Stimulated activated CD8-positive, alpha-beta memory T cell treated with anti-CD3 and anti-CD28 coated beads, Interleukin-15, amount 100 ng/mL, for 48 hours (primary cell): ENCODE data around the gene LAGE3.
A peak's percentile ranks its signal among the peaks of the same experiment; 100 is the strongest.

Source experiments
- DNase-seq, 2 donors: peaks; one replicate each; pipeline ENCODE4 v3.0.0-alpha.2; 2020; ENCODE audit warnings: low read depth in 2 of 2

Gene LAGE3

DNA sequence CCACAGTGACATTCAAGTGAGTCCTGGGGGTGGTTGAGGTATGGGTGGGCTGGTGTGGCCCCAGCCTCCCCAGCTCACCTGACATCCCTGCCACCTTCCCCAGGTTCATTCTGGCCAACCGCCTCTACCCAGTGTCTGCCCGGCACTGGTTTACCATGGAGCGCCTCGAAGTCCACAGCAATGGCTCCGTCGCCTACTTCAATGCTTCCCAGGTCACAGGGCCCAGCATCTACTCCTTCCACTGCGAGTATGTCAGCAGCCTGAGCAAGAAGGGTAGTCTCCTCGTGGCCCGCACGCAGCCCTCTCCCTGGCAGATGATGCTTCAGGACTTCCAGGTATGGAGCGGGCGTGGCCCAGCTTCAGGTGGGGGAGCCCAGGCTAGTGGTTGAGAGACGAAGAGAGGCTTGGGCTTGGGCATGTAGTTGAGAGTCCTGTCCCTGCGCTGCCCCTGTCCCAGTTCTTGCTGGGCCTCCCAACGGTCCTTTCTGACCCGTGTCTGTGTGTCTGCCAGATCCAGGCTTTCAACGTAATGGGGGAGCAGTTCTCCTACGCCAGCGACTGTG, 43.8 kb downstream of the LAGE3 start:
- no peak for DNase-seq

DNA sequence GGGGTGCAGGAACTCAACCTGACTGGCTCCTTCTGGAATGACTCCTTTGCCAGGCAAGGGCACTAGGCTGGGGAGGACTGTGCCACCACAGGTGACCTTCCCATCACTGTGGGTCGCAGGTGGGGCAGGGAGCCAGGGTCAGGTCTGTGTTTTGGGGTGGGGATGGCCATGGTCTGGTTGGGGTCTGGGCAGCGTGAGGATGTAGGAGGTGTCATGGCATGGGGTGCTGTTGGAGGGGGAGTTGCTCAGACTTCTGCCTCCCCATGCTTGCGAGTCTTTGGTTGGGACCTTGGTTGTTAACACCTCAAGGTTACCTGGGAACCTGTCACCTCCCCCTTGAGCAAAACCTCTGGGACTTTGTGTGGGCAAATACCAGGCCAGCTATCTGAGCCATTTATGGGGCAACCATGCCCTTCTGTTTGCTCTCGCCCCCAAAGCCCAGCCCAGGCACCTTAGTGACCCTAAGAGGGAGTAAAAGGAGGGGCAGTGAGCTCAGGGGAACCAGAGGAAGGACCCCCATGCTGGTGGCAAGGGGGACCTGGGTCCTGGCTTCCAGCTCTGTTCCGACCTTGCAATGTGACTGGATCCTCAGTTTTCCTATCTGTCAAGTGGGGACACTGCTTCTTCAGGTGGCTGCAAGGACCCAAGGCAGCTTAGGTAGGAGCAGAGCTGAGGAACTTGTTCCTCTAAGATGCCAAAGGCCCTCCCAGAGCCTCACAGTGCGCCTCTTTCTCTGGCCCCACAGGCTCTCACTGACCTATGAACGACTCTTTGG, 44.5 kb downstream of the LAGE3 start:
- no peak for DNase-seq

DNA sequence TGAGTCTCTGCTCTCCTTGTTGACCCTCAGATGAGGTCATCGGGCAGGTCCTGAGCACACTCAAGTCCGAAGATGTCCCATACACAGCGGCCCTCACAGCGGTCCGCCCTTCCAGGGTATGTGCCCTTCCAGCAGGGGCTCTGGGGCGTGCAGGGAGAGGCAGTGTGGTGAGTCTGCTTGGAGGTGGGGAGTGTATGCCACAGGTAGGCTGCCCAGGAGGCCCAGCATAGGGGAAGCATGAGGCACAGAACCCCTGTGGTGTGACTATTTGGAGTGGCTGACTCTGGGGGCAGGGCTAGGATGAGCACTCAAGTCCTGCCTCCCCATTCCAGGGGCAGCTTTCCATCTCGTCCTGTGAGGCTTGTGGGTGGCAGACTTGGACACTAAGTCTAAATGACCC, 45.5 kb downstream of the LAGE3 start:
- DNase-seq = no peak

DNA sequence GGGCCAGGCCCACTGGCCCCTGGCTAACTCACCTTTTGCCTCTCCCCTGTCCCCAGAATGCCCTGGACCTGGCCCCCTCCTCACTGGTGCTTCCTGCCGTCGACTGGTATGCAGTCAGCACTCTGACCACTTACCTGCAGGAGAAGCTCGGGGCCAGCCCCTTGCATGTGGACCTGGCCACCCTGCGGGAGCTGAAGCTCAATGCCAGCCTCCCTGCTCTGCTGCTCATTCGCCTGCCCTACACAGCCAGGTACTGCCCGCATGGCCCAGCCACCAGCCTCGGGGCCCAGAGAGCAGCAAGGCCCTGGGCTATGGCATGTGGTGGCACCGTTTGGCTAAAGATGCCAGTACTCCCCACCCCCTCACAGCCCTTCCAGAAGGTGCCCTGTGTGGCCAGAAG, 46.9 kb downstream of the LAGE3 start:
- no peak for DNase-seq

DNA sequence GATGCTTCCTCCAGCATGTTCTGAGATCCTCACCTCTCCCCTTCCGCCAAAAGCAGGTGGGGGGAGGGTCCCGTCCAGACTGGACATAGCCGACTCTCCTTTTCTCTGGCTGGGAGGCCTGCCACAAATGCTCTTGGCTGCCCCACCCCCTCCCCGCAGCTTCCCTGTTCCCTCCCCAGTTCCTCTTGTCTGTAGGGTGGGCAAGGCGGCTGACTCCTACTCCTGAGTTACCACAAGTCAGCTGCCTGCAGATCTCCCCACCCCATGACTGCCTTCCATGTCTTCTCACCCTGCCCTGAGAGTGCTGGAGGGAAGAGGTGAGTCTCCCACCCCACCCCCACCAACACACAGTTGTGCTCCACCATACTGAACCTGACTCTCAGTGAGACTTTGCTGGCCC, 47.7 kb downstream of the LAGE3 start:
- DNase-seq = no peak

DNA sequence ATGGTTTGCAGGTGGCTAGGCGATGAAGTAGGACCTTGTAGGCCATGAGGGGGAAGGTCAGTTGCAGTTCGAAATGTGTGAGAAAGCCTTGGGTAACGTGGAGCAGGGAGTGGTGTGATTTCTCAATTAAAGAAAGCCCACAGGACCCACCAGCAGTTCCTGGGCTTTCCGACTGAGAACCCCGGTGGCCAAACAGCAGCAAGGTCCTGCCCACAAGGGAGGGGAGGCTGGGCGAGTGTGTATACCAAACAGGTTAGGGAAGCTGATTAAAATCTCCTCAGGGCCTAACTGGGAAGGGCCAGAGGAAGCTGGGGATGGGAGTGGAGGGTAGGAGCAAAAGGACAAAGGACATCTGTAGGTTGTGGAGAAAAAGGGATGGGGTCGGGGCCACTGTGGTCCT, 48.2 kb downstream of the LAGE3 start:
- no peak for DNase-seq

DNA sequence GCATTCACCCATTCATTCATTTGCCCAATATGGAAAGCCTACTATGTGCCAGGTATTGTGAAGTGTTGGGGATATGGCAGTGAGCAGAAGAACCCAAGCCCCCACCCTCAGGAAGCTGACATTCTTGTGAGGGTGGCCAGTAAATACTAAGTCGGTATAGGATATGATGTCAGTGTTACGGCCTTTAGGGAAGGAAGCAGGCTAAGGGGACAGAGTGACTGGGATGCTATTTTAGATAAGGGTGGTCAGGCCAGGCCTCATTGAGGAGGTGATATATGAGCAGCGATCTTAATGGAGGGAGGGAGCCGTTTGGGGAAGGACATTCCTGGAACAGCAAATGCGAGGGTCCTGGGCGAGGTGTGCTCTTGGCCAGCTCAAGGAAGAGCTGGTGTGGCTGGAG, 48.6 kb downstream of the LAGE3 start:
- DNase-seq = no peak

DNA sequence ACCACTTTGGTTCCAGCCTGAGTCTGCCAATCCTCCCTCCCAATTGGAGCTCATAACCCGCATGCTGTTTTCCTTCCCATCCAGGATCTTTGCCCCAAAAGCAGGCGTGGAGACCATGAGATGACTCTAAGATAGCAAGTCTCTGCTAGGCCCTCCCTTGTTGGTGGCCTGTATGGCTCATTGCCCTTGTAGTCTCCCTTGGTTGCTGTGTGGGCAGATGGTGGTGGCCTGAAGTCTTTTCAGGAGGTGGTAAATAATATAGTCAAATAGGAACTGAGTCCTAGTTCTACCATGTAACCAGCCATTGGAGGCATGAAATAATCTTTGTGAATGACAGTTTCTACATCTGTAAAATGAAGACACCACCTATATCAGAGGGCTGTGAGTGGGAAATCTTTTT, 49.4 kb downstream of the LAGE3 start:
- no peak for DNase-seq

DNA sequence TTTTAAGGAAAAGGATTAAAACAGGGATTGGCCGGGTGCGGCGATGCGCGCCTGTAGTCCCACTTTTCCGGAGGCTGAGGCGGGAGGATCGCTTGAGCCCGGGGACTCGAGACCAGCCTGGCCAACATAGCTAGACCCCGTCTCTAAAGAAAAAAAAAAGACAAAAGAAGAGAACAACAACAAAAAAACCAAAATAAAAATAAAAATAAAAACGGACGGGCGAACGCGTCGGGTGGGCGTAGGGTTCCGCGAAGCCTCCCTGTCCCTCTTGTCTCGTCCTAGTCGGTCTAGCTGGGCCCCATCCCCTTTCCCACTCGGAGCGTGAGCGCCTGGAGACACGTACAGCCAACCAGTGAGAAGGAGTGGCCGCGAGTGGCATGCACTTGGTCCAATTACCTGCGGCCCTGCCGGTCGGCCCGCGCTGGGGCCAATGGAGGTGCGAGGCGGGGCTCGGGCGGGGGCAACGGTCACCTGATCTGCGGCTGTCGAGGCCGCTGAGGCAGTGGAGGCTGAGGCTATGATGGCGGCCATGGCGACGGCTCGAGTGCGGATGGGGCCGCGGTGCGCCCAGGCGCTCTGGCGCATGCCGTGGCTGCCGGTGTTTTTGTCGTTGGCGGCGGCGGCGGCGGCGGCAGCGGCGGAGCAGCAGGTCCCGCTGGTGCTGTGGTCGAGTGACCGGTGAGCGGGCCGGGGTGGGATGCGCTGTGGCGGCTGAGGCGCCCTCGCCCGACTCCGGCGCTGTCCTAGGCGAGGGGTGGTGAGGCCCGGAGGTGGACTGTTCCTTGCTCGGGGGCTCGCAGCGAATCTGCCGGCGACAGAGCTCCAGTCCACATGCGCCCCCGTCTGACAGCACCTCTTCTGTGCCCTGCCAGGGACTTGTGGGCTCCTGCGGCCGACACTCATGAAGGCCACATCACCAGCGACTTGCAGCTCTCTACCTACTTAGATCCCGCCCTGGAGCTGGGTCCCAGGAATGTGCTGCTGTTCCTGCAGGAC, 50.6 kb downstream of the LAGE3 start, which contains the start of gene ATP6AP1:
Gene ATP6AP1, plus strand, starts transcription at position 502 of the 996 bp plus-strand sequence. Its CDS starts 16 bp downstream, at position 518.
- DNase-seq = peak; percentile 83 to 86
